H9 (cell line): Measurements from ENCODE around the gene MUSTN1. TPM values are rescaled to one million over a fixed set of nuclear protein-coding genes. Genes with fewer than 3 reads are reported as not detected.

ENCODE experiments used
- DNase-seq: peaks from one replicate; pipeline ENCODE4 v3.0.0-alpha.2; 2017
- H2AFZ ChIP-seq: one replicate; pipeline ENCODE4 v1.6.1; 2013; ENCODE audit warnings: mild to moderate bottlenecking, low read length, control low read depth, moderate library complexity
- H2AK5ac ChIP-seq: 2 replicates; pipeline ENCODE4 v1.6.1; 2013; ENCODE audit warnings: low read length, control low read depth, mixed read lengths; ENCODE audit not compliant: insufficient read length
- H2BK120ac ChIP-seq: one replicate; pipeline ENCODE4 v1.6.1; 2013; ENCODE audit warnings: low read depth, mild to moderate bottlenecking, low read length, control low read depth, inconsistent platforms; ENCODE audit not compliant: poor library complexity, severe bottlenecking
- H2BK12ac ChIP-seq: 2 replicates; pipeline ENCODE4 v1.6.1; 2013; ENCODE audit warnings: low read length, control low read depth, mixed read lengths, low read depth; ENCODE audit not compliant: insufficient read length
- H2BK15ac ChIP-seq: 2 replicates; pipeline ENCODE4 v1.6.1; 2013; ENCODE audit warnings: low read depth, low read length, control low read depth
- H2BK20ac ChIP-seq: one replicate; pipeline ENCODE4 v1.6.1; 2013; ENCODE audit warnings: low read depth, mild to moderate bottlenecking, low read length, control low read depth, inconsistent platforms; ENCODE audit not compliant: poor library complexity, severe bottlenecking
- H2BK5ac ChIP-seq: 2 replicates; pipeline ENCODE4 v1.6.1; 2013; ENCODE audit warnings: low read length, control low read depth, mixed read lengths; ENCODE audit not compliant: insufficient read length
- H3K14ac ChIP-seq: 2 replicates; pipeline ENCODE4 v1.6.1; 2013; ENCODE audit warnings: low read length, control low read depth; ENCODE audit not compliant: insufficient read depth
- H3K18ac ChIP-seq: 2 replicates; pipeline ENCODE4 v1.6.1; 2013; ENCODE audit warnings: low read depth, mild to moderate bottlenecking, mixed read lengths, low read length, control low read depth; ENCODE audit not compliant: insufficient read length
- H3K23ac ChIP-seq: 2 replicates; pipeline ENCODE4 v1.6.1; 2013; ENCODE audit warnings: low read length, control low read depth, mixed read lengths, low read depth; ENCODE audit not compliant: insufficient read length
- H3K23me2 ChIP-seq: 2 replicates; pipeline ENCODE4 v1.6.1; 2013; ENCODE audit warnings: low read depth, mild to moderate bottlenecking, mixed read lengths, low read length, control low read depth; ENCODE audit not compliant: insufficient read length, poor library complexity, severe bottlenecking
- H3K27ac ChIP-seq: 2 replicates; pipeline ENCODE4 v1.5.1; 2013; ENCODE audit warnings: low read length, control low read depth, mixed read lengths, low read depth; ENCODE audit not compliant: insufficient read length
- H3K27me3 ChIP-seq: 2 replicates; pipeline ENCODE4 v1.6.1; 2013; ENCODE audit warnings: low read length, control low read depth, inconsistent platforms; ENCODE audit not compliant: insufficient read depth
- H3K4ac ChIP-seq: 2 replicates; pipeline ENCODE4 v1.6.1; 2013; ENCODE audit warnings: low read depth, mild to moderate bottlenecking, control low read depth, inconsistent platforms, low read length, moderate library complexity
- H3K4me1 ChIP-seq: 2 replicates; pipeline ENCODE4 v1.6.1; 2013; ENCODE audit warnings: low read length, control low read depth, inconsistent platforms; ENCODE audit not compliant: insufficient read depth
- H3K4me2 ChIP-seq: 2 replicates; pipeline ENCODE4 v1.6.1; 2013; ENCODE audit warnings: low read length, control low read depth, mixed read lengths; ENCODE audit not compliant: insufficient read length, insufficient read depth
- H3K56ac ChIP-seq: 2 replicates; pipeline ENCODE4 v1.6.1; 2013; ENCODE audit warnings: low read depth, mild to moderate bottlenecking, mixed read lengths, low read length, control low read depth; ENCODE audit not compliant: insufficient read length
- H3K79me1 ChIP-seq: 2 replicates; pipeline ENCODE4 v1.6.1; 2013; ENCODE audit warnings: low read depth, mild to moderate bottlenecking, moderate library complexity, low read length, control low read depth, inconsistent platforms; ENCODE audit not compliant: insufficient read depth, poor library complexity, severe bottlenecking
- H3K79me2 ChIP-seq: 2 replicates; pipeline ENCODE4 v1.6.1; 2013; ENCODE audit warnings: low read length, control low read depth, inconsistent platforms; ENCODE audit not compliant: insufficient read depth
- H3K9ac ChIP-seq: 2 replicates; pipeline ENCODE4 v1.6.1; 2013; ENCODE audit warnings: low read length, control low read depth, mixed read lengths; ENCODE audit not compliant: insufficient read length; ENCODE audit errors: extremely low read depth
- H3K9me3 ChIP-seq: one replicate; pipeline ENCODE4 v1.6.1; 2013; ENCODE audit warnings: low read depth, low read length, inconsistent platforms; ENCODE audit not compliant: control insufficient read depth
- H3T11ph ChIP-seq: one replicate; pipeline ENCODE4 v1.6.1; 2013; ENCODE audit warnings: mild to moderate bottlenecking, low read length, control low read depth, inconsistent platforms
- H4K20me1 ChIP-seq: one replicate; pipeline ENCODE4 v1.6.1; 2013; ENCODE audit not compliant: control insufficient read depth, insufficient read length, insufficient read depth
- H4K5ac ChIP-seq: 2 replicates; pipeline ENCODE4 v1.6.1; 2013; ENCODE audit warnings: low read depth, mild to moderate bottlenecking, mixed read lengths, low read length, control low read depth; ENCODE audit not compliant: insufficient read length
- H4K8ac ChIP-seq: replicated peaks from 2 replicates; pipeline ENCODE4 v1.6.1; 2013; ENCODE audit warnings: low read length, control low read depth, mixed read lengths, low read depth; ENCODE audit not compliant: insufficient read length
- H4K91ac ChIP-seq: 2 replicates; pipeline ENCODE4 v1.6.1; 2013; ENCODE audit warnings: low read depth, mild to moderate bottlenecking, moderate library complexity, mixed read lengths, low read length, control low read depth; ENCODE audit not compliant: insufficient read length
- H3K27ac Mint-ChIP-seq, 3 experiments: 2 replicates in 2 of 3; 3 replicates in 1 of 3; pipeline ENCODE4 v1.8.0; 2020 to 2021; ENCODE audit warnings: mixed read lengths in 3 of 3, mild to moderate bottlenecking in 1 of 3, moderate library complexity in 1 of 3
- H3K27me3 Mint-ChIP-seq: 2 replicates; pipeline ENCODE4 v1.8.0; 2021; ENCODE audit warnings: low read depth, mild to moderate bottlenecking, moderate library complexity, mixed read lengths
- H3K36me3 Mint-ChIP-seq, 3 experiments: 2 replicates in 2 of 3; 3 replicates in 1 of 3; pipeline ENCODE4 v1.8.0; 2020 to 2021; ENCODE audit warnings: low read depth in 3 of 3, mixed read lengths in 3 of 3; ENCODE audit not compliant: insufficient read depth in 1 of 3
- H3K4me1 Mint-ChIP-seq, 2 experiments: 2 replicates each; pipeline ENCODE4 v1.8.0; 2020; ENCODE audit warnings: mixed read lengths in 2 of 2
- H3K4me3 Mint-ChIP-seq, 2 experiments: 2 replicates in 1 of 2; 3 replicates in 1 of 2; pipeline ENCODE4 v1.8.0; 2020 to 2021; ENCODE audit warnings: mild to moderate bottlenecking in 2 of 2, mixed read lengths in 2 of 2, moderate library complexity in 1 of 2
- H3K9me3 Mint-ChIP-seq, 2 experiments: 2 replicates in 1 of 2; 3 replicates in 1 of 2; pipeline ENCODE4 v1.8.0; 2020; ENCODE audit warnings: mild to moderate bottlenecking in 2 of 2, mixed read lengths in 2 of 2, moderate library complexity in 1 of 2
- CTCF ChIP-seq: fragments of 200-600 bp; sonication (generic); conservative IDR thresholded peaks from 3 replicates; pipeline ENCODE4 v1.8.0; 2021; ENCODE audit warnings: antibody characterized with exemption, mild to moderate bottlenecking
- WGBS: extraction: QIAGEN DNeasy Blood & Tissue Kit; methylation state at CpG from one replicate; pipeline ENCODE4 v1.1.7; 2013; ENCODE audit warnings: missing lambda C conversion rate, low lambda C conversion rate, mixed read lengths; ENCODE audit not compliant: insufficient read length; ENCODE audit errors: extremely low coverage; 5-methylcytosine and 5-hydroxymethylcytosine counted together
- total RNA-seq: library from RNA; stranded (reverse); gene quantifications from 2 replicates; pipeline ENCODE4 v1.2.1, GENCODE V29; 2021

Gene MUSTN1
- total RNA-seq, 1 experiment from 2014 or later = 0.72 TPM

DNA sequence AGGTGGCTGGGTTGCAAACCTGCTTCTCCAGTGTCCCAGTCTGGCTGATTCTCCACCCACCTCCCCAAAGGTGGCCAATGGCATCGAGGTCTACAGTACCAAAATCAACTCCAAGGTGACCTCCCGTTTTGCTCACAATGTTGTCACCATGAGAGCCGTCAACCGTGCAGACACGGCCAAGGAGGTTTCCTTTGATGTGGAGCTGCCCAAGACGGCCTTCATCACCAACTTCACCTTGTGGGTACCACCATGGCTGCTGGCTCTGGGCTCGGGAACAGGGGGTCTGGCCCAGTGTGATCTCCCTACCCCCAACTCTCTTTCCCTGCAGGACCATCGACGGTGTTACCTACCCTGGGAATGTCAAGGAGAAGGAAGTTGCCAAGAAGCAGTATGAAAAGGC, 38.4 kb downstream of the MUSTN1 start:
- H3K27me3 ChIP-seq = no peaks in the 10 kb centered on the region
- H2AK5ac ChIP-seq = no peak overlapping the region
- TF ChIP-seq CTCF = no peak
- H3K23ac ChIP-seq = no peak overlapping the region
- H3K79me2 ChIP-seq = no peaks in the 10 kb centered on the region
- no peak overlapping the region for H4K5ac ChIP-seq
- H3K56ac ChIP-seq = no peak overlapping the region
- H3K18ac ChIP-seq = no peak overlapping the region
- no CpG with 5 or more reads among the region's 9 CpGs for WGBS
- H3K79me1 ChIP-seq = no peaks in the 10 kb centered on the region
- Mint-ChIP-seq H3K27ac (no peak overlapping the region), H3K4me1 (peaks cover 6 to 8% of the 10 kb centered on the region in 2 experiments; a peak in 3 of 4 replicates), H3K4me3 (no peak overlapping the region), H3K9me3 (no peaks in the 10 kb centered on the region), H3K27me3 (peaks cover 2% of the 10 kb centered on the region), H3K36me3 (no peaks in the 10 kb centered on the region; a peak in 1 of 7 replicates)
- no peaks in the 10 kb centered on the region for H3K23me2 ChIP-seq
- no peak overlapping the region for H4K8ac ChIP-seq
- no peaks in the 10 kb centered on the region for H3K9me3 ChIP-seq
- H3K4me2 ChIP-seq = no peak overlapping the region
- no peak overlapping the region for H3K4ac ChIP-seq
- no peaks in the 10 kb centered on the region for H4K20me1 ChIP-seq
- H2AFZ ChIP-seq = no peak overlapping the region
- H4K91ac ChIP-seq = no peak overlapping the region
- H2BK15ac ChIP-seq = no peak overlapping the region
- DNase-seq = no peak
- H2BK5ac ChIP-seq = no peak overlapping the region
- H3T11ph ChIP-seq = no peak overlapping the region
- no peaks in the 10 kb centered on the region for H3K4me1 ChIP-seq
- H3K27ac ChIP-seq = no peak overlapping the region
- H2BK12ac ChIP-seq = no peak overlapping the region
- no peak overlapping the region for H2BK20ac ChIP-seq
- H3K14ac ChIP-seq = no peak overlapping the region; the same call in 1 of the 2 replicates
- no peak overlapping the region for H2BK120ac ChIP-seq
- H3K9ac ChIP-seq = no peak overlapping the region
